Mesenchymal stem cell (in vitro differentiated cells and primary cell): ENCODE measurements around the gene OPHN1.

Experiments
- DNase-seq: peaks from one replicate; pipeline ENCODE4 v3.0.0-alpha.2; 2013
- H2AFZ ChIP-seq: one replicate; pipeline ENCODE4 v1.6.1; 2013; ENCODE audit warnings: low read depth, mild to moderate bottlenecking, control low read depth, inconsistent platforms, low read length, moderate library complexity
- H2AK5ac ChIP-seq: 2 replicates; pipeline ENCODE4 v1.6.1; 2013; ENCODE audit warnings: low read length, moderate library complexity, mild to moderate bottlenecking, inconsistent platforms; ENCODE audit not compliant: severe bottlenecking
- H2BK120ac ChIP-seq: one replicate; pipeline ENCODE4 v1.6.1; 2013; ENCODE audit warnings: low read depth, mild to moderate bottlenecking, inconsistent platforms, low read length, moderate library complexity
- H2BK12ac ChIP-seq, 2 experiments: one replicate each; pipeline ENCODE4 v1.6.1; 2013; ENCODE audit warnings: inconsistent platforms in 2 of 2, low read length in 2 of 2, mild to moderate bottlenecking in 2 of 2, moderate library complexity in 2 of 2, control low read depth in 1 of 2
- H2BK15ac ChIP-seq: one replicate; pipeline ENCODE4 v1.6.1; 2013; ENCODE audit warnings: mild to moderate bottlenecking, low read depth, inconsistent platforms; ENCODE audit not compliant: poor library complexity, severe bottlenecking
- H2BK5ac ChIP-seq: 2 replicates; pipeline ENCODE4 v1.6.1; 2013; ENCODE audit warnings: low read depth, mild to moderate bottlenecking, low read length, control low read depth, inconsistent platforms; ENCODE audit not compliant: poor library complexity, severe bottlenecking
- H3K14ac ChIP-seq, 2 experiments: one replicate each; pipeline ENCODE4 v1.6.1; 2013; ENCODE audit warnings: inconsistent platforms in 2 of 2, low read length in 2 of 2, control low read depth in 1 of 2, mild to moderate bottlenecking in 1 of 2, moderate library complexity in 1 of 2
- H3K18ac ChIP-seq, 2 experiments: one replicate each; pipeline ENCODE4 v1.6.1; 2013; ENCODE audit warnings: inconsistent platforms in 2 of 2, low read length in 2 of 2, control low read depth in 1 of 2, low read depth in 1 of 2, mild to moderate bottlenecking in 1 of 2
- H3K23ac ChIP-seq, 2 experiments: one replicate each; pipeline ENCODE4 v1.6.1; 2013; ENCODE audit warnings: inconsistent platforms in 2 of 2, low read length in 2 of 2, mild to moderate bottlenecking in 2 of 2, moderate library complexity in 2 of 2, control low read depth in 1 of 2
- H3K27ac ChIP-seq: 2 replicates; pipeline ENCODE4 v1.5.1; 2013; ENCODE audit warnings: mild to moderate bottlenecking, moderate library complexity, low read length, control low read depth, inconsistent platforms; ENCODE audit not compliant: poor library complexity, severe bottlenecking
- H3K27me3 ChIP-seq, 2 experiments: 2 replicates each; pipeline versions ENCODE4 v1.6.1 to v1.7.0; 2013; ENCODE audit warnings: low read length in 2 of 2, mild to moderate bottlenecking in 2 of 2, moderate library complexity in 2 of 2, control low read depth in 1 of 2, inconsistent platforms in 1 of 2; ENCODE audit not compliant: control insufficient read depth in 1 of 2, insufficient read depth in 1 of 2
- H3K36me3 ChIP-seq, 2 experiments: 2 replicates each; pipeline versions ENCODE4 v1.6.1 to v1.7.0; 2013; ENCODE audit warnings: low read length in 2 of 2, control low read depth in 1 of 2, inconsistent platforms in 1 of 2, low read depth in 1 of 2, mild to moderate bottlenecking in 1 of 2; ENCODE audit not compliant: insufficient read depth in 2 of 2, control insufficient read depth in 1 of 2
- H3K4ac ChIP-seq, 2 experiments: one replicate each; pipeline ENCODE4 v1.6.1; 2013; ENCODE audit warnings: inconsistent platforms in 2 of 2, low read length in 2 of 2, mild to moderate bottlenecking in 2 of 2, moderate library complexity in 2 of 2, control low read depth in 1 of 2, low read depth in 1 of 2
- H3K4me1 ChIP-seq: 2 replicates; pipeline ENCODE4 v1.6.1; 2013; ENCODE audit warnings: low read depth, low read length, control low read depth; ENCODE audit not compliant: control insufficient read depth, insufficient read depth
- H3K4me2 ChIP-seq: 2 replicates; pipeline ENCODE4 v1.6.1; 2013; ENCODE audit warnings: low read length, mild to moderate bottlenecking, inconsistent platforms; ENCODE audit not compliant: poor library complexity, severe bottlenecking
- H3K4me3 ChIP-seq, 2 experiments: 2 replicates each; pipeline versions ENCODE4 v1.5.1 to v1.7.0; 2013; ENCODE audit warnings: low read length in 2 of 2, mild to moderate bottlenecking in 2 of 2, control low read depth in 1 of 2, low read depth in 1 of 2; ENCODE audit not compliant: insufficient read depth in 1 of 2
- H3K79me1 ChIP-seq: replicated peaks from 2 replicates; pipeline ENCODE4 v1.6.1; 2013; ENCODE audit warnings: mild to moderate bottlenecking, control low read depth, low read length, inconsistent platforms; ENCODE audit not compliant: poor library complexity, severe bottlenecking
- H3K9ac ChIP-seq: 2 replicates; pipeline ENCODE4 v1.7.0; 2013; ENCODE audit warnings: mild to moderate bottlenecking, low read length, moderate library complexity
- H3K9me3 ChIP-seq: 2 replicates; pipeline ENCODE4 v1.7.0; 2013; ENCODE audit warnings: mild to moderate bottlenecking, low read length; ENCODE audit not compliant: control insufficient read depth
- H4K8ac ChIP-seq: one replicate; pipeline ENCODE4 v1.6.1; 2013; ENCODE audit warnings: inconsistent platforms, mild to moderate bottlenecking, low read length, moderate library complexity
- H4K91ac ChIP-seq: one replicate; pipeline ENCODE4 v1.6.1; 2013; ENCODE audit warnings: mild to moderate bottlenecking, low read length, inconsistent platforms
- WGBS: methylation state at CpG from one replicate; pipeline ENCODE4 v1.1.7; 2013; ENCODE audit warnings: mixed read lengths; 5-methylcytosine and 5-hydroxymethylcytosine counted together

OPHN1 gene

GRCh38 chrX:68114573-68115129 lies 318.6 kb downstream of the OPHN1 start:
- no peak overlapping the region for H2BK120ac ChIP-seq
- no peak overlapping the region for H3K14ac ChIP-seq
- peak; percentile 2 for DNase-seq
- no peak overlapping the region for H2BK5ac ChIP-seq
- H2BK12ac ChIP-seq = no peak overlapping the region
- H3K4me3 ChIP-seq = no peak overlapping the region
- H3K79me1 ChIP-seq = no peaks in the 10 kb centered on the region
- H4K91ac ChIP-seq = no peak overlapping the region
- H3K4me2 ChIP-seq = no peak overlapping the region
- no peak overlapping the region for H4K8ac ChIP-seq
- no peak overlapping the region for H3K9ac ChIP-seq
- H3K27ac ChIP-seq = no peak overlapping the region
- no peak overlapping the region for H2AFZ ChIP-seq
- peaks cover 2% of the 10 kb centered on the region for H3K4me1 ChIP-seq
- no peak overlapping the region for H3K18ac ChIP-seq
- H2BK15ac ChIP-seq = no peak overlapping the region
- 80% methylated on average over 3 of the region's 4 CpGs for WGBS
- no peaks in the 10 kb centered on the region for H3K9me3 ChIP-seq
- no peak overlapping the region for H3K4ac ChIP-seq
- H2AK5ac ChIP-seq = no peak overlapping the region
- peaks cover 4 to 8% of the 10 kb centered on the region in 2 experiments for H3K36me3 ChIP-seq
- H3K23ac ChIP-seq = no peak overlapping the region
- H3K27me3 ChIP-seq = no peaks in the 10 kb centered on the region

- H3K4me2 ChIP-seq = no peak overlapping the region
- H2BK5ac ChIP-seq = no peak overlapping the region
- H3K18ac ChIP-seq = no peak overlapping the region
- no peak overlapping the region for H3K14ac ChIP-seq
- no peak overlapping the region for H3K4me3 ChIP-seq
- no peak overlapping the region for H4K8ac ChIP-seq
- no peak overlapping the region for H4K91ac ChIP-seq
- DNase-seq = no peak
- no peak overlapping the region for H2BK15ac ChIP-seq
- H3K23ac ChIP-seq = no peak overlapping the region
- H3K79me1 ChIP-seq = no peaks in the 10 kb centered on the region
- no peak overlapping the region for H2BK120ac ChIP-seq
- H3K4ac ChIP-seq = no peak overlapping the region
- no peak overlapping the region for H2AFZ ChIP-seq
- H3K9ac ChIP-seq = no peak overlapping the region
- H2BK12ac ChIP-seq = no peak overlapping the region
- no peak overlapping the region for H2AK5ac ChIP-seq
- H3K4me1 ChIP-seq = peaks cover 2% of the 10 kb centered on the region
- H3K27me3 ChIP-seq = no peaks in the 10 kb centered on the region
- WGBS = 100% methylated on average over 2 of the region's 5 CpGs
- H3K9me3 ChIP-seq = no peaks in the 10 kb centered on the region
- no peak overlapping the region for H3K27ac ChIP-seq
- H3K36me3 ChIP-seq = peaks cover 4 to 9% of the 10 kb centered on the region in 2 experiments
Measured at GRCh38 chrX:68113837-68114572, 319.3 kb downstream of the OPHN1 start.

GRCh38 chrX:68112321-68112720 lies 321.0 kb downstream of the OPHN1 start:
- H2BK120ac ChIP-seq = no peak overlapping the region
- H3K4me3 ChIP-seq = no peak overlapping the region
- no peak overlapping the region for H3K14ac ChIP-seq
- H4K8ac ChIP-seq = no peak overlapping the region
- H3K9ac ChIP-seq = no peak overlapping the region
- H3K27ac ChIP-seq = no peak overlapping the region
- H2BK5ac ChIP-seq = no peak overlapping the region
- H3K4me2 ChIP-seq = no peak overlapping the region
- no peak overlapping the region for H2AFZ ChIP-seq
- H2BK15ac ChIP-seq = no peak overlapping the region
- H2AK5ac ChIP-seq = no peak overlapping the region
- H3K36me3 ChIP-seq = peaks cover 4 to 9% of the 10 kb centered on the region in 2 experiments
- H3K27me3 ChIP-seq = no peaks in the 10 kb centered on the region
- no peak overlapping the region for H4K91ac ChIP-seq
- H3K9me3 ChIP-seq = no peaks in the 10 kb centered on the region
- no peaks in the 10 kb centered on the region for H3K79me1 ChIP-seq
- no peak for DNase-seq
- no peak overlapping the region for H3K23ac ChIP-seq
- H3K4me1 ChIP-seq = peaks cover 2% of the 10 kb centered on the region
- no peak overlapping the region for H2BK12ac ChIP-seq
- WGBS = 72% methylated on average over 2 of the region's 3 CpGs
- no peak overlapping the region for H3K18ac ChIP-seq
- H3K4ac ChIP-seq = no peak overlapping the region

GRCh38 chrX:68109162-68109561 lies 324.1 kb downstream of the OPHN1 start:
- Histone ChIP-seq H3K4me2 (no peak overlapping the region), H2BK5ac (no peak overlapping the region), H3K4me3 (no peak overlapping the region), H3K27me3 (no peaks in the 10 kb centered on the region), H3K9me3 (no peaks in the 10 kb centered on the region), H3K18ac (no peak overlapping the region), H3K79me1 (no peaks in the 10 kb centered on the region), H3K36me3 (peaks cover 4 to 9% of the 10 kb centered on the region in 2 experiments), H4K91ac (no peak overlapping the region), H3K4ac (no peak overlapping the region), H3K9ac (no peak overlapping the region), H2BK120ac (no peak overlapping the region), H3K23ac (no peak overlapping the region), H4K8ac (no peak overlapping the region), H2BK12ac (no peak overlapping the region), H2AFZ (no peak overlapping the region), H2BK15ac (no peak overlapping the region), H2AK5ac (no peak overlapping the region), H3K27ac (no peak overlapping the region), H3K14ac (no peak overlapping the region), H3K4me1 (no peaks in the 10 kb centered on the region)
- no peak for DNase-seq
